Activated CD4-positive, CD25-positive, alpha-beta regulatory T cell treated with anti-CD3 and anti-CD28 coated beads, Interleukin-2, amount 50 U/mL, for 16 hours (primary cell): ENCODE measurements around the gene VSIG4.
"Not testable (repeated sequence)": the region's sequence is repeated elsewhere in the genome, so short reads cannot be mapped to it uniquely, and the experiment has no call there.

Source experiments
- DNase-seq: peaks from one replicate; pipeline ENCODE4 v3.0.0-alpha.2; 2020; ENCODE audit warnings: low read depth, low spot score

VSIG4 gene

GRCh38 chrX:66039944-66040343 is at the start of gene VSIG4:
VSIG4 (minus strand) TSS chrX:66040080; CDS start chrX:66039998, 82 bp downstream.
- DNase-seq: no peak

- no peak for DNase-seq
Observed at GRCh38 chrX:66076801-66077200, 36.9 kb upstream of the VSIG4 start.

GRCh38 chrX:66074920-66075879 is 35.3 kb upstream of the VSIG4 start:
- DNase-seq: peak; percentile 0

- no peak for DNase-seq
Observed at GRCh38 chrX:66071126-66071525, 31.2 kb upstream of the VSIG4 start.

GRCh38 chrX:66064261-66064660 is 24.4 kb upstream of the VSIG4 start:
- DNase-seq: no peak

- DNase-seq: not testable (repeated sequence)
Observed at GRCh38 chrX:66057019-66057418, 17.1 kb upstream of the VSIG4 start.

- DNase-seq: no peak
Observed at GRCh38 chrX:66054978-66055377, 15.1 kb upstream of the VSIG4 start.

GRCh38 chrX:66053414-66053813 is 13.5 kb upstream of the VSIG4 start:
- no peak for DNase-seq

GRCh38 chrX:66051980-66052379 is 12.1 kb upstream of the VSIG4 start:
- DNase-seq: no peak

- no peak for DNase-seq
Observed at GRCh38 chrX:66050140-66050569, 10.3 kb upstream of the VSIG4 start.

GRCh38 chrX:66049056-66049455 is 9.2 kb upstream of the VSIG4 start:
- DNase-seq: no peak

- no peak for DNase-seq
Observed at GRCh38 chrX:66046612-66047235, 6.8 kb upstream of the VSIG4 start.

GRCh38 chrX:66045894-66046293 is 6.0 kb upstream of the VSIG4 start:
- DNase-seq: no peak

- no peak for DNase-seq
Observed at GRCh38 chrX:66043584-66043983, 3.7 kb upstream of the VSIG4 start.

- no peak for DNase-seq
Observed at GRCh38 chrX:66042307-66043077, 2.6 kb upstream of the VSIG4 start.

GRCh38 chrX:66038115-66038514 is 1.8 kb downstream of the VSIG4 start:
- no peak for DNase-seq

GRCh38 chrX:66036231-66036630 is 3.6 kb downstream of the VSIG4 start:
- DNase-seq: no peak

- DNase-seq: no peak
Observed at GRCh38 chrX:66035667-66036066, 4.2 kb downstream of the VSIG4 start.

- DNase-seq: no peak
Observed at GRCh38 chrX:66030505-66031317, 9.2 kb downstream of the VSIG4 start.

GRCh38 chrX:66028936-66029335 is 10.9 kb downstream of the VSIG4 start:
- DNase-seq: no peak

GRCh38 chrX:66024570-66024969 is 15.3 kb downstream of the VSIG4 start:
- DNase-seq: no peak
